PFSK-1 (cell line): ENCODE data around the gene SLC34A1.

ENCODE experiments used
- POLR2AphosphoS5 ChIP-seq: IDR thresholded peaks from 2 replicates; pipeline ENCODE4 v1.6.1; 2012; ENCODE audit warnings: low read depth, mild to moderate bottlenecking, control low read depth, low read length, moderate library complexity
- TAF1 ChIP-seq: IDR thresholded peaks from 2 replicates; pipeline ENCODE4 v1.6.1; 2012; ENCODE audit warnings: low read length, control low read depth, borderline replicate concordance; ENCODE audit not compliant: insufficient read depth
- TF ChIP-seq, protein P1 (sequence below), 2 experiments: IDR thresholded peaks; 2 replicates each; pipeline versions ENCODE4 v1.6.1 to v1.8.0; 2011 to 2012; ENCODE audit warnings: low read depth in 2 of 2, low read length in 2 of 2, control low read depth in 1 of 2, inconsistent platforms in 1 of 2, mild to moderate bottlenecking in 1 of 2, moderate library complexity in 1 of 2; ENCODE audit not compliant: insufficient read depth in 1 of 2

DNA sequence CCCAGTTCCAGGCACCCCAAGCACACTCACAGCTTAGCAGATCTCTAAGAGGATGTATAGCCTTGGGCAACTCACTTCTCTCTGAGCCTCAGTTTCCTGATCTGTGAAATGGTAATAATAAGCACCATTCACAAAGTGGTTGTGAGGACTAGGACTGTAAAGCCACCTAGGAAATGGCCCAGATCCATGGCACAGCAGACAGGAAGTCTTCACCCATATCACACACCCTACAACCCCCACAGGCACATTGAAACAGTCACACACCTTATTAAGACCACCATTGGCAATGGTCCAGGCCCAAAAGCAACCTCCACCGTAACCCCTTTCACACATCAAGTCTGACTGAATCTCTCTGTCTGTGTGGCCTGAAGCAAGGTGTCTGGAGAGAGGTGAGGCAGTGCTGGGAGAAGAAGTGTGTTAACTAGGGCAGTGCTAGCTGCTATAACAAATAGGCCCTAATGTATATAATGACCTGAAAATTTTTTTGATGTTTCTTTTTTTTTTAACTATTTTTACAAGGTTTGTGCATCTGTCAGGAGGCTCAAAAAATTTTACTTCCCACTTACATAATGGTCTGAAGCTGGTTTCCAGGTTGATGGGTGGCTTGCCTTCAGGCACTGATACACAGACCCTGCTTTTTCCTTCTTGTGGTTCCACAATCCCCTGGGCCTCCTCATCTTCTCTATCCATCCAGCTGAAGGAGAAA, 28.9 kb upstream of the SLC34A1 start:
- TF ChIP-seq TAF1: no peak
- TF ChIP-seq POLR2AphosphoS5: no peak
- TF ChIP-seq, protein P1, sequence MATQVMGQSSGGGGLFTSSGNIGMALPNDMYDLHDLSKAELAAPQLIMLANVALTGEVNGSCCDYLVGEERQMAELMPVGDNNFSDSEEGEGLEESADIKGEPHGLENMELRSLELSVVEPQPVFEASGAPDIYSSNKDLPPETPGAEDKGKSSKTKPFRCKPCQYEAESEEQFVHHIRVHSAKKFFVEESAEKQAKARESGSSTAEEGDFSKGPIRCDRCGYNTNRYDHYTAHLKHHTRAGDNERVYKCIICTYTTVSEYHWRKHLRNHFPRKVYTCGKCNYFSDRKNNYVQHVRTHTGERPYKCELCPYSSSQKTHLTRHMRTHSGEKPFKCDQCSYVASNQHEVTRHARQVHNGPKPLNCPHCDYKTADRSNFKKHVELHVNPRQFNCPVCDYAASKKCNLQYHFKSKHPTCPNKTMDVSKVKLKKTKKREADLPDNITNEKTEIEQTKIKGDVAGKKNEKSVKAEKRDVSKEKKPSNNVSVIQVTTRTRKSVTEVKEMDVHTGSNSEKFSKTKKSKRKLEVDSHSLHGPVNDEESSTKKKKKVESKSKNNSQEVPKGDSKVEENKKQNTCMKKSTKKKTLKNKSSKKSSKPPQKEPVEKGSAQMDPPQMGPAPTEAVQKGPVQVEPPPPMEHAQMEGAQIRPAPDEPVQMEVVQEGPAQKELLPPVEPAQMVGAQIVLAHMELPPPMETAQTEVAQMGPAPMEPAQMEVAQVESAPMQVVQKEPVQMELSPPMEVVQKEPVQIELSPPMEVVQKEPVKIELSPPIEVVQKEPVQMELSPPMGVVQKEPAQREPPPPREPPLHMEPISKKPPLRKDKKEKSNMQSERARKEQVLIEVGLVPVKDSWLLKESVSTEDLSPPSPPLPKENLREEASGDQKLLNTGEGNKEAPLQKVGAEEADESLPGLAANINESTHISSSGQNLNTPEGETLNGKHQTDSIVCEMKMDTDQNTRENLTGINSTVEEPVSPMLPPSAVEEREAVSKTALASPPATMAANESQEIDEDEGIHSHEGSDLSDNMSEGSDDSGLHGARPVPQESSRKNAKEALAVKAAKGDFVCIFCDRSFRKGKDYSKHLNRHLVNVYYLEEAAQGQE (IDR thresholded peaks at IDR 0.05; ENCODE audit: insufficient read depth in 1 of 2, low read depth in 2 of 2, low read length in 2 of 2): no peak
